Endodermal cell (in vitro differentiated cells): ENCODE results near the gene ZNF324. TPM values are rescaled to one million over a fixed set of nuclear protein-coding genes. Genes with fewer than 3 reads are reported as not detected.
A peak's percentile ranks its signal among the peaks of the same experiment; 100 is the strongest.
"Not testable (repeated sequence)": the region's sequence is repeated elsewhere in the genome, so short reads cannot be mapped to it uniquely, and the experiment has no call there.

Experiments
- DNase-seq: peaks from one replicate; pipeline ENCODE4 v3.0.0-alpha.2; 2017
- H3K27ac ChIP-seq: 2 replicates; pipeline ENCODE4 v1.5.1; 2013; ENCODE audit warnings: mild to moderate bottlenecking, low read depth, low read length, moderate library complexity
- H3K27me3 ChIP-seq: 2 replicates; pipeline ENCODE4 v1.6.1; 2013; ENCODE audit warnings: mild to moderate bottlenecking, low read length, moderate library complexity; ENCODE audit not compliant: insufficient read depth, control insufficient read depth, poor library complexity, severe bottlenecking
- H3K36me3 ChIP-seq: 2 replicates; pipeline ENCODE4 v1.7.0; 2013; ENCODE audit warnings: mild to moderate bottlenecking, low read length, moderate library complexity; ENCODE audit not compliant: control insufficient read depth, insufficient read depth
- H3K4me1 ChIP-seq: one replicate; pipeline ENCODE4 v1.7.0; 2013; ENCODE audit warnings: low read length; ENCODE audit not compliant: control insufficient read depth, insufficient read depth
- H3K4me3 ChIP-seq: 2 replicates; pipeline ENCODE4 v1.5.1; 2013; ENCODE audit warnings: mild to moderate bottlenecking, low read length, moderate library complexity
- H3K9ac ChIP-seq: 2 replicates; pipeline ENCODE4 v1.6.1; 2013; ENCODE audit warnings: mild to moderate bottlenecking, low read length, moderate library complexity; ENCODE audit not compliant: poor library complexity, severe bottlenecking; ENCODE audit errors: extremely low read depth
- H3K9me3 ChIP-seq: 2 replicates; pipeline ENCODE4 v1.6.1; 2013; ENCODE audit warnings: mild to moderate bottlenecking, low read length, moderate library complexity; ENCODE audit not compliant: control insufficient read depth
- H3K27ac Mint-ChIP-seq: 2 replicates; pipeline ENCODE4 v1.8.0; 2020; ENCODE audit warnings: mixed read lengths
- H3K27me3 Mint-ChIP-seq: 2 replicates; pipeline ENCODE4 v1.8.0; 2021; ENCODE audit warnings: mild to moderate bottlenecking, mixed read lengths; ENCODE audit not compliant: insufficient read depth
- H3K36me3 Mint-ChIP-seq: 2 replicates; pipeline ENCODE4 v1.8.0; 2020; ENCODE audit warnings: low read depth, mixed read lengths
- H3K4me1 Mint-ChIP-seq: 2 replicates; pipeline ENCODE4 v1.8.0; 2020; ENCODE audit warnings: mixed read lengths
- H3K4me3 Mint-ChIP-seq: 2 replicates; pipeline ENCODE4 v1.8.0; 2020; ENCODE audit warnings: mild to moderate bottlenecking, moderate library complexity, mixed read lengths
- H3K9me3 Mint-ChIP-seq: 2 replicates; pipeline ENCODE4 v1.8.0; 2020; ENCODE audit warnings: mild to moderate bottlenecking, mixed read lengths
- WGBS, 2 experiments: methylation state at CpG; one replicate each; pipeline versions ENCODE4 v1.1.5 to v1.1.7; 2013; ENCODE audit warnings: missing lambda C conversion rate in 2 of 2, mixed read lengths in 1 of 2; ENCODE audit not compliant: insufficient coverage in 1 of 2, insufficient read length in 1 of 2; 5-methylcytosine and 5-hydroxymethylcytosine counted together
- total RNA-seq, 2 donors: library from RNA; stranded (reverse); fragmentation: NEBNext Ultra II Directional in 1 of 2; extraction: Animal tissue kit (Norgen Biotek cat#: 25700) in 1 of 2; gene quantifications; 2 replicates in 1 of 2; 3 replicates in 1 of 2; pipeline ENCODE4 v1.2.1, GENCODE V29; 2021
- TF ChIP-seq, protein P1 (sequence below): fragments of 200-600 bp; sonication (generic); conservative IDR thresholded peaks from 2 replicates; pipeline ENCODE4 v1.5.0; 2021; ENCODE audit warnings: antibody characterized with exemption, mild to moderate bottlenecking

The ZNF324 gene
- total RNA-seq, 2 donors from 2014 or later: 7.0 to 8.7 TPM

- H3K36me3 Mint-ChIP-seq: peaks cover 5% of the 10 kb centered on the region
- H3K27ac Mint-ChIP-seq: no peak overlapping the region
- no peaks in the 10 kb centered on the region for H3K27me3 Mint-ChIP-seq
- 89 to 96% methylated on average over 1 to 2 of the region's 2 CpGs for WGBS, 2 experiments
- Histone ChIP-seq H3K27me3 (no peaks in the 10 kb centered on the region), H3K36me3 (no peaks in the 10 kb centered on the region), H3K27ac (no peak overlapping the region), H3K4me3 (no peak overlapping the region), H3K4me1 (no peaks in the 10 kb centered on the region), H3K9me3 (no peaks in the 10 kb centered on the region), H3K9ac (no peak overlapping the region)
- H3K4me3 Mint-ChIP-seq: no peak overlapping the region
- no peak for DNase-seq
- no peaks in the 10 kb centered on the region for H3K4me1 Mint-ChIP-seq
- TF ChIP-seq, protein P1, sequence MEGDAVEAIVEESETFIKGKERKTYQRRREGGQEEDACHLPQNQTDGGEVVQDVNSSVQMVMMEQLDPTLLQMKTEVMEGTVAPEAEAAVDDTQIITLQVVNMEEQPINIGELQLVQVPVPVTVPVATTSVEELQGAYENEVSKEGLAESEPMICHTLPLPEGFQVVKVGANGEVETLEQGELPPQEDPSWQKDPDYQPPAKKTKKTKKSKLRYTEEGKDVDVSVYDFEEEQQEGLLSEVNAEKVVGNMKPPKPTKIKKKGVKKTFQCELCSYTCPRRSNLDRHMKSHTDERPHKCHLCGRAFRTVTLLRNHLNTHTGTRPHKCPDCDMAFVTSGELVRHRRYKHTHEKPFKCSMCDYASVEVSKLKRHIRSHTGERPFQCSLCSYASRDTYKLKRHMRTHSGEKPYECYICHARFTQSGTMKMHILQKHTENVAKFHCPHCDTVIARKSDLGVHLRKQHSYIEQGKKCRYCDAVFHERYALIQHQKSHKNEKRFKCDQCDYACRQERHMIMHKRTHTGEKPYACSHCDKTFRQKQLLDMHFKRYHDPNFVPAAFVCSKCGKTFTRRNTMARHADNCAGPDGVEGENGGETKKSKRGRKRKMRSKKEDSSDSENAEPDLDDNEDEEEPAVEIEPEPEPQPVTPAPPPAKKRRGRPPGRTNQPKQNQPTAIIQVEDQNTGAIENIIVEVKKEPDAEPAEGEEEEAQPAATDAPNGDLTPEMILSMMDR: no peak
- no peaks in the 10 kb centered on the region for H3K9me3 Mint-ChIP-seq
These were observed 16.9 kb downstream of the ZNF324 start for GRCh38 chr19:58483776-58484175.

GRCh38 chr19:58484349-58484748, 17.5 kb downstream of the ZNF324 start:
- H3K9ac ChIP-seq: not testable (repeated sequence)

DNA sequence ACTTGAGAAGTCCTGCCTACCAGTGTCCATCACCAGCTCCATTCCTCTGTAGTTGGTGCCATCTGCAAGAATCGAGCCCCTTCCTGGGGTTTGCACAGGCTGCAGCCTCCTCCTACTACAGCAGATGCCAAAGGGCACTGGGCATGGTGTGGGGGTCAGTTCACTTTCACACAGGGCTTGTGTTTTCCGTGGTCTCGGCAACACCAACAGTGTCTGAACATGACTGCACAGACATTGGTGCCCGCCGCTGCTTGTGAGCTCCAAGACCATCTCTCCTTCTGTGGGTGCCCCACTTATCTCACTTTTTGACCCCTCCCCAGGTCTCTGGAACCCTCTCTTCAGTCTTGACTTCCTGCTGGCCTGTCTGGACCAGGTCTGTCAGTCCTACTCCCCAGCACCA, 24.5 kb downstream of the ZNF324 start:
- Mint-ChIP-seq H3K27ac (no peak overlapping the region), H3K4me3 (no peak overlapping the region), H3K27me3 (peaks cover 5% of the 10 kb centered on the region), H3K9me3 (no peaks in the 10 kb centered on the region), H3K4me1 (no peaks in the 10 kb centered on the region), H3K36me3 (no peaks in the 10 kb centered on the region)
- H3K9ac ChIP-seq: no peak overlapping the region
- no peaks in the 10 kb centered on the region for H3K4me1 ChIP-seq
- no peaks in the 10 kb centered on the region for H3K36me3 ChIP-seq
- DNase-seq: no peak
- 90 to 100% methylated on average over 4 to 5 of the region's 5 CpGs for WGBS, 2 experiments
- H3K27ac ChIP-seq: no peak overlapping the region
- no peak overlapping the region for H3K4me3 ChIP-seq
- H3K9me3 ChIP-seq: no peaks in the 10 kb centered on the region
- TF ChIP-seq, protein P1: no peak
- no peaks in the 10 kb centered on the region for H3K27me3 ChIP-seq

More at GRCh38 chr19:58484349-58484748, 17.5 kb downstream of the ZNF324 start:
- H3K27ac Mint-ChIP-seq, H3K9me3 ChIP-seq, H3K27me3 ChIP-seq, DNase-seq, H3K36me3 Mint-ChIP-seq, H3K36me3 ChIP-seq, H3K4me1 ChIP-seq, H3K4me1 Mint-ChIP-seq, H3K9me3 Mint-ChIP-seq, H3K4me3 Mint-ChIP-seq, H3K27ac ChIP-seq, H3K27me3 Mint-ChIP-seq, H3K4me3 ChIP-seq: not testable (repeated sequence)
- 96% methylated on average over 5 of the region's 5 CpGs; no CpG with 5 or more reads in 1 of the 2 experiments for WGBS, 2 experiments
- TF ChIP-seq, protein P1: peak; percentile 50
